ENCODE results near the gene ZNRF4. TPM values are rescaled to one million over a fixed set of nuclear protein-coding genes. Genes with fewer than 3 reads are reported as not detected.

The ZNRF4 gene
- total RNA-seq, 1 donor from 2014 or later = not detected

GRCh38 chr19:5466814-5467291 lies 11.6 kb downstream of the ZNRF4 start:
- Histone ChIP-seq H3K27ac (ENCODE audit: low read depth, low read length) (no peak overlapping the region), H3K9ac (ENCODE audit: low read depth in 1 of 3, low read length in 3 of 3) (no peak overlapping the region), H3K4me1 (ENCODE audit: control insufficient read depth in 3 of 3, insufficient read depth in 3 of 3, low read length in 3 of 3) (peaks cover 0 to 2% (median 0%) of the 10 kb centered on the region in 3 donors), H3K36me3 (ENCODE audit: control insufficient read depth in 3 of 3, insufficient read depth in 3 of 3, low read length in 3 of 3) (no peaks in the 10 kb centered on the region), H3K27me3 (ENCODE audit: control insufficient read depth in 3 of 3, insufficient read depth in 3 of 3, low read length in 3 of 3) (peaks cover 3 to 14% (median 13%) of the 10 kb centered on the region in 3 donors), H3K4me3 (ENCODE audit: low read length in 3 of 3) (no peak overlapping the region), H3K9me3 (ENCODE audit: control insufficient read depth in 3 of 3, low read length in 3 of 3) (no peaks in the 10 kb centered on the region)

GRCh38 chr19:5470264-5470671 lies 15.1 kb downstream of the ZNRF4 start:
- Histone ChIP-seq H3K27me3 (ENCODE audit: control insufficient read depth in 3 of 3, insufficient read depth in 3 of 3, low read length in 3 of 3) (peaks cover 3 to 27% (median 12%) of the 10 kb centered on the region in 3 donors), H3K27ac (ENCODE audit: low read depth, low read length) (no peak overlapping the region), H3K36me3 (ENCODE audit: control insufficient read depth in 3 of 3, insufficient read depth in 3 of 3, low read length in 3 of 3) (no peaks in the 10 kb centered on the region), H3K4me3 (ENCODE audit: low read length in 3 of 3) (no peak overlapping the region), H3K9me3 (ENCODE audit: control insufficient read depth in 3 of 3, low read length in 3 of 3) (no peaks in the 10 kb centered on the region), H3K4me1 (ENCODE audit: control insufficient read depth in 3 of 3, insufficient read depth in 3 of 3, low read length in 3 of 3) (peaks cover 0 to 2% (median 0%) of the 10 kb centered on the region in 3 donors), H3K9ac (ENCODE audit: low read depth in 1 of 3, low read length in 3 of 3) (no peak overlapping the region)

- Histone ChIP-seq H3K27me3 (ENCODE audit: control insufficient read depth in 3 of 3, insufficient read depth in 3 of 3, low read length in 3 of 3) (peaks cover 6 to 21% (median 6%) of the 10 kb centered on the region in 3 donors), H3K4me1 (ENCODE audit: control insufficient read depth in 3 of 3, insufficient read depth in 3 of 3, low read length in 3 of 3) (no peaks in the 10 kb centered on the region), H3K27ac (ENCODE audit: low read depth, low read length) (no peak overlapping the region)
Measured at GRCh38 chr19:5472286-5472685, 17.1 kb downstream of the ZNRF4 start.

GRCh38 chr19:5473646-5474045 lies 18.4 kb downstream of the ZNRF4 start:
- Histone ChIP-seq H3K4me3 (ENCODE audit: low read length in 3 of 3) (no peak overlapping the region), H3K27ac (ENCODE audit: low read depth, low read length) (no peak overlapping the region), H3K9me3 (ENCODE audit: control insufficient read depth in 3 of 3, low read length in 3 of 3) (no peaks in the 10 kb centered on the region), H3K36me3 (ENCODE audit: control insufficient read depth in 3 of 3, insufficient read depth in 3 of 3, low read length in 3 of 3) (no peaks in the 10 kb centered on the region), H3K9ac (ENCODE audit: low read depth in 1 of 3, low read length in 3 of 3) (no peak overlapping the region), H3K4me1 (ENCODE audit: control insufficient read depth in 3 of 3, insufficient read depth in 3 of 3, low read length in 3 of 3) (no peaks in the 10 kb centered on the region), H3K27me3 (ENCODE audit: control insufficient read depth in 3 of 3, insufficient read depth in 3 of 3, low read length in 3 of 3) (peaks cover 10 to 29% (median 19%) of the 10 kb centered on the region in 3 donors)

More at GRCh38 chr19:5472286-5472685, 17.1 kb downstream of the ZNRF4 start:
- H3K9ac ChIP-seq (ENCODE audit: low read depth in 1 of 3, low read length in 3 of 3) = no peak overlapping the region
- no peaks in the 10 kb centered on the region for H3K36me3 ChIP-seq (ENCODE audit: control insufficient read depth in 3 of 3, insufficient read depth in 3 of 3, low read length in 3 of 3)
- no peaks in the 10 kb centered on the region for H3K9me3 ChIP-seq (ENCODE audit: control insufficient read depth in 3 of 3, low read length in 3 of 3)
- no peak overlapping the region for H3K4me3 ChIP-seq (ENCODE audit: low read length in 3 of 3)

- H3K36me3 ChIP-seq (ENCODE audit: control insufficient read depth in 3 of 3, insufficient read depth in 3 of 3, low read length in 3 of 3) = no peaks in the 10 kb centered on the region
- no peaks in the 10 kb centered on the region for H3K4me1 ChIP-seq (ENCODE audit: control insufficient read depth in 3 of 3, insufficient read depth in 3 of 3, low read length in 3 of 3)
- H3K4me3 ChIP-seq (ENCODE audit: low read length in 3 of 3) = no peak overlapping the region
- H3K27ac ChIP-seq (ENCODE audit: low read depth, low read length) = no peak overlapping the region
- peaks cover 25 to 59% (median 30%) of the 10 kb centered on the region in 3 donors for H3K27me3 ChIP-seq (ENCODE audit: control insufficient read depth in 3 of 3, insufficient read depth in 3 of 3, low read length in 3 of 3)
- no peak overlapping the region for H3K9ac ChIP-seq (ENCODE audit: low read depth in 1 of 3, low read length in 3 of 3)
- peaks cover 5 to 11% (median 8%) of the 10 kb centered on the region in 3 donors for H3K9me3 ChIP-seq (ENCODE audit: control insufficient read depth in 3 of 3, low read length in 3 of 3)
Measured at GRCh38 chr19:5477451-5478215, 22.4 kb downstream of the ZNRF4 start.

GRCh38 chr19:5478241-5478924 lies 23.2 kb downstream of the ZNRF4 start:
- Histone ChIP-seq H3K4me3 (ENCODE audit: low read length in 3 of 3) (no peak overlapping the region), H3K27me3 (ENCODE audit: control insufficient read depth in 3 of 3, insufficient read depth in 3 of 3, low read length in 3 of 3) (peaks cover 28 to 62% (median 32%) of the 10 kb centered on the region in 3 donors), H3K36me3 (ENCODE audit: control insufficient read depth in 3 of 3, insufficient read depth in 3 of 3, low read length in 3 of 3) (no peaks in the 10 kb centered on the region), H3K27ac (ENCODE audit: low read depth, low read length) (no peak overlapping the region), H3K9me3 (ENCODE audit: control insufficient read depth in 3 of 3, low read length in 3 of 3) (peaks cover 7 to 13% (median 8%) of the 10 kb centered on the region in 3 donors), H3K9ac (ENCODE audit: low read depth in 1 of 3, low read length in 3 of 3) (no peak overlapping the region), H3K4me1 (ENCODE audit: control insufficient read depth in 3 of 3, insufficient read depth in 3 of 3, low read length in 3 of 3) (no peaks in the 10 kb centered on the region)

- H3K27me3 ChIP-seq (ENCODE audit: control insufficient read depth in 3 of 3, insufficient read depth in 3 of 3, low read length in 3 of 3) = peaks cover 29 to 56% (median 32%) of the 10 kb centered on the region in 3 donors
- no peaks in the 10 kb centered on the region for H3K36me3 ChIP-seq (ENCODE audit: control insufficient read depth in 3 of 3, insufficient read depth in 3 of 3, low read length in 3 of 3)
- H3K4me1 ChIP-seq (ENCODE audit: control insufficient read depth in 3 of 3, insufficient read depth in 3 of 3, low read length in 3 of 3) = no peaks in the 10 kb centered on the region
- no peak overlapping the region for H3K9ac ChIP-seq (ENCODE audit: low read depth in 1 of 3, low read length in 3 of 3)
- H3K4me3 ChIP-seq (ENCODE audit: low read length in 3 of 3) = no peak overlapping the region
- H3K9me3 ChIP-seq (ENCODE audit: control insufficient read depth in 3 of 3, low read length in 3 of 3) = peaks cover 7 to 13% (median 8%) of the 10 kb centered on the region in 3 donors
- H3K27ac ChIP-seq (ENCODE audit: low read depth, low read length) = no peak overlapping the region
Measured at GRCh38 chr19:5478925-5479588, 23.8 kb downstream of the ZNRF4 start.

- Histone ChIP-seq H3K4me1 (ENCODE audit: control insufficient read depth in 3 of 3, insufficient read depth in 3 of 3, low read length in 3 of 3) (no peaks in the 10 kb centered on the region), H3K4me3 (ENCODE audit: low read length in 3 of 3) (no peak overlapping the region), H3K27ac (ENCODE audit: low read depth, low read length) (no peak overlapping the region), H3K9me3 (ENCODE audit: control insufficient read depth in 3 of 3, low read length in 3 of 3) (peaks cover 7 to 13% (median 8%) of the 10 kb centered on the region in 3 donors), H3K36me3 (ENCODE audit: control insufficient read depth in 3 of 3, insufficient read depth in 3 of 3, low read length in 3 of 3) (no peaks in the 10 kb centered on the region), H3K9ac (ENCODE audit: low read depth in 1 of 3, low read length in 3 of 3) (no peak overlapping the region), H3K27me3 (ENCODE audit: control insufficient read depth in 3 of 3, insufficient read depth in 3 of 3, low read length in 3 of 3) (peaks cover 32 to 54% (median 34%) of the 10 kb centered on the region in 3 donors)
Measured at GRCh38 chr19:5479958-5480357, 24.7 kb downstream of the ZNRF4 start.

GRCh38 chr19:5480427-5480836 lies 25.2 kb downstream of the ZNRF4 start:
- Histone ChIP-seq H3K27me3 (ENCODE audit: control insufficient read depth in 3 of 3, insufficient read depth in 3 of 3, low read length in 3 of 3) (peaks cover 32 to 56% (median 34%) of the 10 kb centered on the region in 3 donors), H3K4me1 (ENCODE audit: control insufficient read depth in 3 of 3, insufficient read depth in 3 of 3, low read length in 3 of 3) (no peaks in the 10 kb centered on the region), H3K36me3 (ENCODE audit: control insufficient read depth in 3 of 3, insufficient read depth in 3 of 3, low read length in 3 of 3) (no peaks in the 10 kb centered on the region), H3K9ac (ENCODE audit: low read depth in 1 of 3, low read length in 3 of 3) (no peak overlapping the region), H3K9me3 (ENCODE audit: control insufficient read depth in 3 of 3, low read length in 3 of 3) (peaks cover 7 to 13% (median 8%) of the 10 kb centered on the region in 3 donors), H3K27ac (ENCODE audit: low read depth, low read length) (no peak overlapping the region), H3K4me3 (ENCODE audit: low read length in 3 of 3) (no peak overlapping the region)

Measured in skeletal muscle tissue (tissue), 4 donors.